Osteoblast (primary cell): Measurements from ENCODE around the gene STX11. TPM values are rescaled to one million over a fixed set of nuclear protein-coding genes. Genes with fewer than 3 reads are reported as not detected.

Experiments used
- DNase-seq: peaks from one replicate; pipeline ENCODE4 v3.0.0; 2011; ENCODE audit warnings: low spot score, mixed read lengths; ENCODE audit not compliant: insufficient read length; ENCODE audit errors: missing footprints
- H2AFZ ChIP-seq: 2 replicates; pipeline ENCODE4 v1.6.0; 2011; ENCODE audit warnings: mild to moderate bottlenecking, low read length
- H3K27ac ChIP-seq: 2 replicates; pipeline ENCODE4 v1.5.1; 2011; ENCODE audit warnings: mild to moderate bottlenecking, low read depth, low read length, moderate library complexity
- H3K27me3 ChIP-seq: 2 replicates; pipeline ENCODE4 v1.6.0; 2012; ENCODE audit warnings: mild to moderate bottlenecking, control low read depth, inconsistent platforms, low read length, moderate library complexity; ENCODE audit not compliant: insufficient read depth
- H3K36me3 ChIP-seq: 2 replicates; pipeline ENCODE4 v1.5.1; 2011; ENCODE audit warnings: mild to moderate bottlenecking, low read length, control low read depth, moderate library complexity; ENCODE audit not compliant: insufficient read depth
- H3K4me1 ChIP-seq: 2 replicates; pipeline ENCODE4 v1.5.1; 2011; ENCODE audit warnings: mild to moderate bottlenecking, low read length, control low read depth, moderate library complexity; ENCODE audit not compliant: insufficient read depth
- H3K4me2 ChIP-seq: 2 replicates; pipeline ENCODE4 v1.6.0; 2011; ENCODE audit warnings: mild to moderate bottlenecking, low read length; ENCODE audit not compliant: insufficient read depth
- H3K4me3 ChIP-seq: fragments of 200-600 bp; sonication (generic); 3 replicates; pipeline ENCODE4 v1.5.1; 2012; ENCODE audit warnings: mild to moderate bottlenecking, low read length, inconsistent platforms; ENCODE audit not compliant: insufficient read depth
- H3K79me2 ChIP-seq: 2 replicates; pipeline ENCODE4 v1.6.0; 2012; ENCODE audit warnings: mild to moderate bottlenecking, low read length, control low read depth, inconsistent platforms; ENCODE audit not compliant: insufficient read depth
- H3K9me3 ChIP-seq: 2 replicates; pipeline ENCODE4 v1.5.1; 2011; ENCODE audit warnings: low read depth, low read length, control low read depth
- H4K20me1 ChIP-seq: 2 replicates; pipeline ENCODE4 v1.6.0; 2012; ENCODE audit warnings: mild to moderate bottlenecking, low read length, control low read depth; ENCODE audit not compliant: insufficient read depth
- total RNA-seq: library from RNA; depleted of rRNA; stranded (reverse); fragments of >200 nt; gene quantifications from 2 replicates; pipeline ENCODE4 v1.2.3, GENCODE V29; 2012
- TF ChIP-seq, protein P1 (sequence below): IDR thresholded peaks from 2 replicates; pipeline ENCODE4 v1.5.1; 2011; ENCODE audit warnings: mild to moderate bottlenecking, low read depth, low read length, moderate library complexity; ENCODE audit errors: extremely low read depth

Gene STX11
- total RNA-seq, 1 donor = 0.36 TPM

DNA sequence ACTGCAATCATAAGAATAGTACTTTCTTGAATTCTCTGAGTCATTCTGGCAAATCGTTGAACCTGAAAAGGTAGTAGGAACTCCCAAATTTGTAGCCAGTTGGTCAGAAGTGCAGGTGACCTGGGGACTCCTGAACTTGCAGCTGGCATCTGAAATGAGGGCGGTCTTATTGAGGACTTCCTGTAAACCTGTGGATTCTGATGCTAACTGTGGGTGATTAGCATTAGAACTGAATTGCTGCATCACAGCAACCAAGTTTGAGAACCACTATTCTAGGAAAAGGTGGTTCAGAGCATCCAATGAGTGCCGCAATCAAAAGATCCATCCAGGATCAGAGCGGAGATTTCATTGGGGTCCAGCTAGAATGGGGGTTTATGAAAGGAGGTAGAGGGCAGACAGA, 84.6 kb downstream of the STX11 start:
- Histone ChIP-seq H3K4me1 (no peaks in the 10 kb centered on the region), H3K9me3 (no peaks in the 10 kb centered on the region), H4K20me1 (no peaks in the 10 kb centered on the region), H3K27me3 (no peaks in the 10 kb centered on the region), H3K27ac (no peak overlapping the region), H3K36me3 (no peaks in the 10 kb centered on the region), H2AFZ (no peak overlapping the region), H3K4me3 (no peak overlapping the region), H3K4me2 (no peak overlapping the region), H3K79me2 (no peaks in the 10 kb centered on the region)
- DNase-seq = no peak
- TF ChIP-seq, protein P1, sequence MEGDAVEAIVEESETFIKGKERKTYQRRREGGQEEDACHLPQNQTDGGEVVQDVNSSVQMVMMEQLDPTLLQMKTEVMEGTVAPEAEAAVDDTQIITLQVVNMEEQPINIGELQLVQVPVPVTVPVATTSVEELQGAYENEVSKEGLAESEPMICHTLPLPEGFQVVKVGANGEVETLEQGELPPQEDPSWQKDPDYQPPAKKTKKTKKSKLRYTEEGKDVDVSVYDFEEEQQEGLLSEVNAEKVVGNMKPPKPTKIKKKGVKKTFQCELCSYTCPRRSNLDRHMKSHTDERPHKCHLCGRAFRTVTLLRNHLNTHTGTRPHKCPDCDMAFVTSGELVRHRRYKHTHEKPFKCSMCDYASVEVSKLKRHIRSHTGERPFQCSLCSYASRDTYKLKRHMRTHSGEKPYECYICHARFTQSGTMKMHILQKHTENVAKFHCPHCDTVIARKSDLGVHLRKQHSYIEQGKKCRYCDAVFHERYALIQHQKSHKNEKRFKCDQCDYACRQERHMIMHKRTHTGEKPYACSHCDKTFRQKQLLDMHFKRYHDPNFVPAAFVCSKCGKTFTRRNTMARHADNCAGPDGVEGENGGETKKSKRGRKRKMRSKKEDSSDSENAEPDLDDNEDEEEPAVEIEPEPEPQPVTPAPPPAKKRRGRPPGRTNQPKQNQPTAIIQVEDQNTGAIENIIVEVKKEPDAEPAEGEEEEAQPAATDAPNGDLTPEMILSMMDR = no peak

Other genes starting within 250 kb of the STX11 start
- 16.6 and 22.4 TPM in 2 replicates for gene PLAGL1, start 142.3 kb upstream of the STX11 start, total RNA-seq
- gene SF3B5, start 54.9 kb upstream of the STX11 start, total RNA-seq = 67.5 and 78.9 TPM in 2 replicates
- 235 and 242 TPM in 2 replicates for gene UTRN, start 134.8 kb downstream of the STX11 start, total RNA-seq